Loucy (cell line): Measurements from ENCODE around the gene NFATC3.

Experiments used
- H2AFZ ChIP-seq: fragments of 200-600 bp; sonication (generic); 2 replicates; pipeline ENCODE4 v1.6.0; 2016; ENCODE audit warnings: antibody characterized with exemption, mild to moderate bottlenecking, low read length, moderate library complexity
- H3F3A ChIP-seq: fragments of 200-600 bp; 2 replicates; pipeline ENCODE4 v1.6.0; 2016; ENCODE audit warnings: antibody characterized with exemption, low read depth, mild to moderate bottlenecking
- H3K27me3 ChIP-seq: fragments of 200-600 bp; sonication (generic); 2 replicates; pipeline ENCODE4 v1.6.1; 2014; ENCODE audit warnings: low read length, mild to moderate bottlenecking; ENCODE audit not compliant: insufficient read depth, poor library complexity, severe bottlenecking
- H3K36me3 ChIP-seq: fragments of 200-600 bp; sonication (generic); 2 replicates; pipeline ENCODE4 v1.6.1; 2016; ENCODE audit warnings: low read length; ENCODE audit not compliant: insufficient read depth
- H3K4me1 ChIP-seq: fragments of 200-600 bp; sonication (generic); 2 replicates; pipeline ENCODE4 v1.5.1; 2014; ENCODE audit warnings: low read length, mild to moderate bottlenecking; ENCODE audit not compliant: insufficient read depth, poor library complexity, severe bottlenecking
- H3K4me2 ChIP-seq: fragments of 200-600 bp; sonication (generic); 2 replicates; pipeline ENCODE4 v1.6.0; 2014; ENCODE audit warnings: antibody characterized with exemption, low read length, low read depth, mild to moderate bottlenecking; ENCODE audit not compliant: poor library complexity, severe bottlenecking
- H3K4me3 ChIP-seq: fragments of 200-600 bp; sonication (generic); 2 replicates; pipeline ENCODE4 v1.5.1; 2014; ENCODE audit warnings: low read length, mild to moderate bottlenecking, mixed read lengths; ENCODE audit not compliant: poor library complexity, severe bottlenecking
- H3K79me2 ChIP-seq: fragments of 200-600 bp; sonication (generic); 2 replicates; pipeline ENCODE4 v1.6.1; 2014; ENCODE audit warnings: low read length; ENCODE audit not compliant: insufficient read depth
- H3K9ac ChIP-seq: fragments of 200-600 bp; sonication (generic); 2 replicates; pipeline ENCODE4 v1.6.0; 2014; ENCODE audit warnings: mild to moderate bottlenecking, low read depth, low read length, moderate library complexity; ENCODE audit not compliant: poor library complexity, severe bottlenecking
- H3K9me2 ChIP-seq: fragments of 200-600 bp; sonication (generic); replicated peaks from 2 replicates; pipeline ENCODE4 v1.6.1; 2016; ENCODE audit warnings: low read depth, low read length, mixed read lengths
- H3K9me3 ChIP-seq: fragments of 200-600 bp; sonication (generic); 2 replicates; pipeline ENCODE4 v1.6.1; 2014; ENCODE audit warnings: mild to moderate bottlenecking, antibody characterized with exemption, low read length, low read depth; ENCODE audit not compliant: insufficient read depth
- H4K20me1 ChIP-seq: fragments of 200-600 bp; sonication (generic); 2 replicates; pipeline ENCODE4 v1.6.0; 2014; ENCODE audit warnings: antibody characterized with exemption, low read length, mild to moderate bottlenecking; ENCODE audit not compliant: insufficient read depth, poor library complexity, severe bottlenecking
- CTCF ChIP-seq: fragments of 200-600 bp; sonication (generic); conservative IDR thresholded peaks from 2 replicates; pipeline ENCODE4 v1.5.1; 2014; ENCODE audit warnings: mild to moderate bottlenecking, antibody characterized with exemption, low read length
- EZH2phosphoT487 ChIP-seq: fragments of 200-600 bp; IDR thresholded peaks from 2 replicates; pipeline ENCODE4 v1.6.1; 2018; ENCODE audit warnings: antibody characterized with exemption, mild to moderate bottlenecking, moderate library complexity, borderline replicate concordance

NFATC3 gene

GRCh38 chr16:68179855-68180254 lies 94.7 kb downstream of the NFATC3 start:
- no peaks in the 10 kb centered on the region for H3K9me2 ChIP-seq
- no peaks in the 10 kb centered on the region for H4K20me1 ChIP-seq
- H3K27me3 ChIP-seq = no peaks in the 10 kb centered on the region
- TF ChIP-seq CTCF = no peak
- no peak for TF ChIP-seq EZH2phosphoT487
- H3K36me3 ChIP-seq = peaks cover 77% of the 10 kb centered on the region; the same call in 1 of the 2 replicates
- no peaks in the 10 kb centered on the region for H3F3A ChIP-seq
- no peaks in the 10 kb centered on the region for H3K9me3 ChIP-seq
- H3K4me1 ChIP-seq = no peaks in the 10 kb centered on the region
- H3K4me3 ChIP-seq = no peak overlapping the region
- H3K4me2 ChIP-seq = no peak overlapping the region
- no peak overlapping the region for H3K9ac ChIP-seq
- no peak overlapping the region for H2AFZ ChIP-seq
- no peaks in the 10 kb centered on the region for H3K79me2 ChIP-seq

- no peaks in the 10 kb centered on the region for H3K9me2 ChIP-seq
- no peak for TF ChIP-seq EZH2phosphoT487
- TF ChIP-seq CTCF = no peak
- H3K9ac ChIP-seq = no peak overlapping the region
- H3F3A ChIP-seq = no peaks in the 10 kb centered on the region
- H3K27me3 ChIP-seq = no peaks in the 10 kb centered on the region
- H3K36me3 ChIP-seq = peaks cover 84% of the 10 kb centered on the region
- no peaks in the 10 kb centered on the region for H3K79me2 ChIP-seq
- no peaks in the 10 kb centered on the region for H4K20me1 ChIP-seq
- H2AFZ ChIP-seq = no peak overlapping the region
- no peak overlapping the region for H3K4me3 ChIP-seq
- no peaks in the 10 kb centered on the region for H3K4me1 ChIP-seq
- H3K4me2 ChIP-seq = no peak overlapping the region
- H3K9me3 ChIP-seq = no peaks in the 10 kb centered on the region
Measured at GRCh38 chr16:68183046-68183445, 97.9 kb downstream of the NFATC3 start.

GRCh38 chr16:68186877-68187276 lies 101.7 kb downstream of the NFATC3 start:
- no peaks in the 10 kb centered on the region for H3K9me2 ChIP-seq
- no peak for TF ChIP-seq CTCF
- TF ChIP-seq EZH2phosphoT487 = no peak
- H3K79me2 ChIP-seq = no peaks in the 10 kb centered on the region
- H3F3A ChIP-seq = no peaks in the 10 kb centered on the region
- no peaks in the 10 kb centered on the region for H3K9me3 ChIP-seq
- H3K4me1 ChIP-seq = no peaks in the 10 kb centered on the region
- no peaks in the 10 kb centered on the region for H3K27me3 ChIP-seq
- peaks cover 3% of the 10 kb centered on the region for H4K20me1 ChIP-seq
- H3K4me3 ChIP-seq = no peak overlapping the region
- H3K4me2 ChIP-seq = no peak overlapping the region
- no peak overlapping the region for H3K9ac ChIP-seq
- H2AFZ ChIP-seq = no peak overlapping the region
- H3K36me3 ChIP-seq = peaks cover 91% of the 10 kb centered on the region
